Endothelial cell of umbilical vein (primary cell): ENCODE results near the gene MMP2. TPM values are rescaled to one million over a fixed set of nuclear protein-coding genes. Genes with fewer than 3 reads are reported as not detected.

ENCODE experiments used
- BruUV-seq: library from RNA; stranded (reverse); fragments of 400-500 nt; replicated peaks from 2 replicates; lab custom pipeline; 2021; lab: Mats Ljungman, UMichigan
- CTCF ChIA-PET: fragments of 300-600, 350-600 bp; sonication (Branson Sonifier 250); formaldehyde crosslinking; loops from one replicate; lab custom pipeline; 2021; ENCODE audit warnings: antibody characterized with exemption, inconsistent platforms; lab: Charles Lee
- POLR2A ChIA-PET: fragments of 300-600, 350-600 bp; sonication (Branson Sonifier 250); formaldehyde crosslinking; loops from one replicate; lab custom pipeline; 2021; ENCODE audit warnings: antibody characterized with exemption, inconsistent platforms; lab: Charles Lee
- DNase-seq: peaks from one replicate; pipeline ENCODE4 v3.0.0-alpha.2; 2011; ENCODE audit warnings: low read depth, low spot score
- FAIRE-seq: peaks from 2 replicates; lab custom pipeline; 2011; peaks lifted over from hg19 to GRCh38; lab: Jason Lieb, UNC
- H2AFZ ChIP-seq: 2 replicates; pipeline ENCODE4 v1.6.0; 2012; ENCODE audit warnings: low read depth, low read length, control low read depth, inconsistent platforms
- H3K27ac ChIP-seq: 2 replicates; pipeline ENCODE4 v1.5.1; 2011; ENCODE audit warnings: low read depth, mild to moderate bottlenecking, control low read depth, low read length, moderate library complexity; ENCODE audit not compliant: insufficient read depth
- H3K27me3 ChIP-seq, 2 experiments: 2 replicates each; pipeline versions ENCODE4 v1.6.0 to v1.6.1; 2011; ENCODE audit warnings: low read length in 2 of 2, mixed read lengths in 1 of 2; ENCODE audit not compliant: control insufficient read depth in 2 of 2, insufficient read depth in 2 of 2
- H3K36me3 ChIP-seq, 2 experiments: 2 replicates in 1 of 2; 3 replicates in 1 of 2; pipeline ENCODE4 v1.5.1; 2011; ENCODE audit warnings: low read length in 2 of 2, mild to moderate bottlenecking in 1 of 2, moderate library complexity in 1 of 2; ENCODE audit not compliant: control insufficient read depth in 2 of 2, insufficient read depth in 2 of 2; ENCODE audit errors: extremely low read depth in 1 of 2
- H3K4me1 ChIP-seq: 3 replicates; pipeline ENCODE4 v1.5.1; 2011; ENCODE audit warnings: mild to moderate bottlenecking, low read length; ENCODE audit not compliant: control insufficient read depth, insufficient read depth; ENCODE audit errors: extremely low read depth
- H3K4me2 ChIP-seq: 2 replicates; pipeline ENCODE4 v1.6.1; 2011; ENCODE audit warnings: low read length, control low read depth, mixed read lengths; ENCODE audit not compliant: insufficient read depth
- H3K4me3 ChIP-seq, 3 experiments: fragments of 200-600 bp in 1 of 3; sonication (generic), shearing (Covaris generic) in 1 of 3; replicated peaks in 1 of 3; 2 replicates each; pipeline ENCODE4 v1.5.1; 2011 to 2016; ENCODE audit warnings: control low read depth in 3 of 3, low read length in 3 of 3, mild to moderate bottlenecking in 2 of 3, inconsistent platforms in 1 of 3, low read depth in 1 of 3, moderate library complexity in 1 of 3; ENCODE audit not compliant: insufficient read depth in 1 of 3
- H3K79me2 ChIP-seq: 2 replicates; pipeline ENCODE4 v1.6.0; 2012; ENCODE audit warnings: low read length, inconsistent platforms; ENCODE audit not compliant: control insufficient read depth, insufficient read depth
- H3K9ac ChIP-seq: replicated peaks from 2 replicates; pipeline ENCODE3; 2011; ENCODE audit warnings: low read length, control low read depth; ENCODE audit not compliant: insufficient read depth; ENCODE audit errors: extremely low read depth
- H3K9me1 ChIP-seq: replicated peaks from 3 replicates; pipeline ENCODE4 v1.6.0; 2011; ENCODE audit warnings: mild to moderate bottlenecking, low read length; ENCODE audit not compliant: control insufficient read depth, insufficient read depth; ENCODE audit errors: extremely low read depth
- H3K9me3 ChIP-seq: replicated peaks from 2 replicates; pipeline ENCODE4 v1.5.1; 2012; ENCODE audit warnings: low read length, inconsistent platforms; ENCODE audit not compliant: control insufficient read depth, insufficient read depth
- H4K20me1 ChIP-seq: replicated peaks from 2 replicates; pipeline ENCODE3; 2011; ENCODE audit warnings: mild to moderate bottlenecking, low read length; ENCODE audit not compliant: control insufficient read depth, insufficient read depth; ENCODE audit errors: extremely low read depth
- EZH2 ChIP-seq: IDR thresholded peaks from 2 replicates; pipeline ENCODE4 v1.6.1; 2012; ENCODE audit warnings: borderline replicate concordance, low read depth, mild to moderate bottlenecking, moderate library complexity, low read length, inconsistent platforms; ENCODE audit not compliant: severe bottlenecking
- JUN ChIP-seq: IDR thresholded peaks from 2 replicates; pipeline ENCODE4 v1.6.1; 2011; ENCODE audit warnings: borderline replicate concordance, low read depth; ENCODE audit not compliant: insufficient read length, insufficient read depth
- POLR2A ChIP-seq: IDR thresholded peaks from 2 replicates; pipeline ENCODE4 v1.6.1; 2012; ENCODE audit warnings: low read depth, mild to moderate bottlenecking, control low read depth, low read length
- POLR2AphosphoS5 ChIP-seq: IDR thresholded peaks from 2 replicates; pipeline ENCODE4 v1.6.1; 2012; ENCODE audit warnings: low read depth, mild to moderate bottlenecking, control low read depth, low read length, moderate library complexity; ENCODE audit not compliant: insufficient read depth
- dilution Hi-C: fragments of 300-500 bp; cut with MboI; formaldehyde crosslinking; loops from one replicate; pipeline ENCODE4 v1.15.0; 2019; ENCODE audit warnings: low sequenced_read_pairs; ENCODE audit not compliant: extremely low pct_ligation_motif_present
- intact Hi-C: fragments of 100-400 bp; cut with micrococcal nuclease; formaldehyde crosslinking; loops from one replicate; pipeline ENCODE4 v1.10.0; 2022
- polyA plus RNA-seq, 4 experiments: library from polyadenylated mRNA; depleted of rRNA in 3 of 4; stranded (reverse) in 3 of 4; unstranded in 1 of 4; fragments of >200 nt; gene quantifications; 2 replicates each; pipeline versions ENCODE4 v1.2.1 to v1.2.3, GENCODE V29; 2011 to 2012; ENCODE audit warnings: missing spikeins in 1 of 4
- total RNA-seq: library from RNA; stranded (reverse); gene quantifications from 2 replicates; pipeline ENCODE4 v1.2.3, GENCODE V29; 2021
- TF ChIP-seq, protein P1 (sequence below), 2 donors: IDR thresholded peaks; 1 replicate in 1 of 2; 2 replicates in 1 of 2; pipeline ENCODE4 v1.5.1; 2011; ENCODE audit warnings: low read length in 2 of 2, mild to moderate bottlenecking in 2 of 2, moderate library complexity in 2 of 2, control low read depth in 1 of 2, inconsistent platforms in 1 of 2, low read depth in 1 of 2; ENCODE audit not compliant: insufficient read depth in 1 of 2; ENCODE audit errors: extremely low read depth in 1 of 2
- TF ChIP-seq, protein P2 (sequence below): IDR thresholded peaks from 2 replicates; pipeline ENCODE4 v1.6.1; 2011; ENCODE audit not compliant: insufficient read depth, insufficient read length

The MMP2 gene
- total and polyA plus RNA-seq, 2 donors (not counting 3 experiments of a cell fraction or from before 2014, with no cell fraction given) = 771 to 1,508 TPM

DNA sequence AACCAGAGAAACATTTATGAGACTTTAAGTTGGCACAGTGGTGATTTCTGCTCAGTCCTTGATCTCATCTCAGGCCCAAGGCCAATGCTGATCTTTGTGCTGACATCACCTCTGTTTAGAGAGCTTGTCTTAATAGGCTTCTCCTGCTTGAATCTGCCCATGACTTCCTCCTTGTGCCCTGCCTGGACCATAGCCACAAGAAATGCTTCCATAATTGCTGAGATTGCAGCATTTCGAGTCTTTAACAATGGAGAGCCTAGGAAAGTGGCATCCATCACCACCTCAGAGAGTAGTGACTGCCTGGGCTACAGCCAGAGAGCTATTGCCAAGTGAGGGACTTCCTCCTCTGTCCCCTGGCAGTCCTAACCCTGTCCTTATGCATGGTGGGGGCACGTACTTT, 25.1 kb upstream of the MMP2 start:
- ChIA-PET CTCF (interaction anchor here (2.8 kb wide), 1 partner anchor 11 kb away, joined by 8 read pairs; no protein-coding TSS in a partner anchor), POLR2A (no interaction called here)
- H3K9me3 ChIP-seq = no peaks in the 10 kb centered on the region
- no peak overlapping the region for H3K9ac ChIP-seq
- no peaks in the 10 kb centered on the region for H3K27me3 ChIP-seq
- H3K4me2 ChIP-seq = no peak overlapping the region
- intact Hi-C loops (no loop called here), dilution Hi-C loops (no loop called here)
- H3K36me3 ChIP-seq = no peaks in the 10 kb centered on the region
- no peak for DNase-seq
- no TSS peak for BruUV-seq
- H3K4me1 ChIP-seq = no peaks in the 10 kb centered on the region
- no peaks in the 10 kb centered on the region for H3K79me2 ChIP-seq
- H4K20me1 ChIP-seq = no peaks in the 10 kb centered on the region
- no peak for FAIRE-seq
- H3K4me3 ChIP-seq = no peak overlapping the region
- H2AFZ ChIP-seq = no peak overlapping the region
- no peaks in the 10 kb centered on the region for H3K9me1 ChIP-seq
- TF ChIP-seq, protein P1, sequence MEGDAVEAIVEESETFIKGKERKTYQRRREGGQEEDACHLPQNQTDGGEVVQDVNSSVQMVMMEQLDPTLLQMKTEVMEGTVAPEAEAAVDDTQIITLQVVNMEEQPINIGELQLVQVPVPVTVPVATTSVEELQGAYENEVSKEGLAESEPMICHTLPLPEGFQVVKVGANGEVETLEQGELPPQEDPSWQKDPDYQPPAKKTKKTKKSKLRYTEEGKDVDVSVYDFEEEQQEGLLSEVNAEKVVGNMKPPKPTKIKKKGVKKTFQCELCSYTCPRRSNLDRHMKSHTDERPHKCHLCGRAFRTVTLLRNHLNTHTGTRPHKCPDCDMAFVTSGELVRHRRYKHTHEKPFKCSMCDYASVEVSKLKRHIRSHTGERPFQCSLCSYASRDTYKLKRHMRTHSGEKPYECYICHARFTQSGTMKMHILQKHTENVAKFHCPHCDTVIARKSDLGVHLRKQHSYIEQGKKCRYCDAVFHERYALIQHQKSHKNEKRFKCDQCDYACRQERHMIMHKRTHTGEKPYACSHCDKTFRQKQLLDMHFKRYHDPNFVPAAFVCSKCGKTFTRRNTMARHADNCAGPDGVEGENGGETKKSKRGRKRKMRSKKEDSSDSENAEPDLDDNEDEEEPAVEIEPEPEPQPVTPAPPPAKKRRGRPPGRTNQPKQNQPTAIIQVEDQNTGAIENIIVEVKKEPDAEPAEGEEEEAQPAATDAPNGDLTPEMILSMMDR (IDR thresholded peaks at IDR 0.05; ENCODE audit: extremely low read depth in 1 of 2, insufficient read depth in 1 of 2, low read depth in 1 of 2, low read length in 2 of 2) = no peak
- TF ChIP-seq JUN = no peak
- TF ChIP-seq, protein P2, sequence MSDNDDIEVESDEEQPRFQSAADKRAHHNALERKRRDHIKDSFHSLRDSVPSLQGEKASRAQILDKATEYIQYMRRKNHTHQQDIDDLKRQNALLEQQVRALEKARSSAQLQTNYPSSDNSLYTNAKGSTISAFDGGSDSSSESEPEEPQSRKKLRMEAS = no peak
- no peak for TF ChIP-seq POLR2AphosphoS5
- TF ChIP-seq POLR2A = no peak
- no peak for TF ChIP-seq EZH2
- H3K27ac ChIP-seq = no peak overlapping the region
